ENCODE data around the gene PPP2R3B. TPM values are rescaled to one million over a fixed set of nuclear protein-coding genes. Genes with fewer than 3 reads are reported as not detected.
"Not testable (repeated sequence)": the region's sequence is repeated elsewhere in the genome, so short reads cannot be mapped to it uniquely, and the experiment has no call there.

The PPP2R3B gene
- total RNA-seq, 1 experiment from 2014 or later: 13.7 TPM

GRCh38 chrX:433771-434170, 47.1 kb upstream of the PPP2R3B start:
- Mint-ChIP-seq H3K4me1 (ENCODE audit: insufficient read depth, unreplicated experiment) (peaks cover 7% of the 10 kb centered on the region), H3K9me3 (ENCODE audit: unreplicated experiment) (peaks cover 39% of the 10 kb centered on the region), H3K4me3 (ENCODE audit: unreplicated experiment) (no peak overlapping the region), H3K27me3 (ENCODE audit: insufficient read depth, unreplicated experiment) (no peaks in the 10 kb centered on the region), H3K27ac (ENCODE audit: low read depth, unreplicated experiment) (no peak overlapping the region), H3K36me3 (ENCODE audit: insufficient read depth, unreplicated experiment) (no peaks in the 10 kb centered on the region)
- ChIA-PET POLR2A (no interaction called here), CTCF (no interaction called here)
- intact Hi-C loops (cut with micrococcal nuclease): no loop called here
- BruUV-seq (replicated peaks): no TSS peak
- DNase-seq (ENCODE audit: unreplicated experiment): no peak
- no peak for TF ChIP-seq CTCF (IDR thresholded peaks at IDR 0.05; ENCODE audit: unreplicated experiment)

DNA sequence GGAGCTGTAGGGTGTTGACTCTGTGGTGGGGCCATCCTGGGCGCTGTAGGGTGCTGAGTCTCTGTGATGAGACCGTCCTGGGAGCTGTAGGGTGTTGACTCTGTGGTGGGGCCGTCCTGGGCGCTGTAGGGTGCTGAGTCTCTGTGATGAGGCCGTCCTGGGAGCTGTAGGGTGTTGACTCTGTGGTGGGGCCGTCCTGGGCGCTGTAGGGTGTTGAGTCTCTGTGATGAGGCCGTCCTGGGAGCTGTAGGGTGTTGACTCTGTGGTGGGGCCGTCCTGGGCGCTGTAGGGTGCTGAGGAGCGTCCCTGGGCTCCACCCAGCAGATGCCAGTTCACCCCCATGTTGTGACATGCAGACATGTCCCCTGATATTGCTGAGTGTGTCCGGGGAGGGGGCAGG, 46.0 kb upstream of the PPP2R3B start:
- CTCF ChIA-PET; H3K4me1 Mint-ChIP-seq (ENCODE audit: insufficient read depth, unreplicated experiment); BruUV-seq (replicated peaks); H3K27me3 Mint-ChIP-seq (ENCODE audit: insufficient read depth, unreplicated experiment); DNase-seq (ENCODE audit: unreplicated experiment); intact Hi-C loops (cut with micrococcal nuclease); H3K27ac Mint-ChIP-seq (ENCODE audit: low read depth, unreplicated experiment); POLR2A ChIA-PET; H3K4me3 Mint-ChIP-seq (ENCODE audit: unreplicated experiment); H3K36me3 Mint-ChIP-seq (ENCODE audit: insufficient read depth, unreplicated experiment): not testable (repeated sequence)
- peaks cover 39% of the 10 kb centered on the region for H3K9me3 Mint-ChIP-seq (ENCODE audit: unreplicated experiment)

GRCh38 chrX:431492-432111, 44.9 kb upstream of the PPP2R3B start:
- Mint-ChIP-seq H3K36me3 (ENCODE audit: insufficient read depth, unreplicated experiment) (no peaks in the 10 kb centered on the region), H3K27ac (ENCODE audit: low read depth, unreplicated experiment) (no peak overlapping the region), H3K4me1 (ENCODE audit: insufficient read depth, unreplicated experiment) (peaks cover 4% of the 10 kb centered on the region), H3K27me3 (ENCODE audit: insufficient read depth, unreplicated experiment) (no peaks in the 10 kb centered on the region), H3K9me3 (ENCODE audit: unreplicated experiment) (peaks cover 31% of the 10 kb centered on the region), H3K4me3 (ENCODE audit: unreplicated experiment) (no peak overlapping the region)
- intact Hi-C loops (cut with micrococcal nuclease): no loop called here
- DNase-seq (ENCODE audit: unreplicated experiment): no peak
- no peak for TF ChIP-seq CTCF (IDR thresholded peaks at IDR 0.05; ENCODE audit: unreplicated experiment)
- BruUV-seq (replicated peaks): no TSS peak
- CTCF ChIA-PET: no interaction called here
- POLR2A ChIA-PET: no interaction called here

- no peak for TF ChIP-seq CTCF (IDR thresholded peaks at IDR 0.05; ENCODE audit: unreplicated experiment)
- Mint-ChIP-seq H3K36me3 (ENCODE audit: insufficient read depth, unreplicated experiment) (no peaks in the 10 kb centered on the region), H3K9me3 (ENCODE audit: unreplicated experiment) (peaks cover 25% of the 10 kb centered on the region), H3K27ac (ENCODE audit: low read depth, unreplicated experiment) (no peak overlapping the region), H3K27me3 (ENCODE audit: insufficient read depth, unreplicated experiment) (no peaks in the 10 kb centered on the region), H3K4me1 (ENCODE audit: insufficient read depth, unreplicated experiment) (no peaks in the 10 kb centered on the region), H3K4me3 (ENCODE audit: unreplicated experiment) (no peak overlapping the region)
- ChIA-PET POLR2A (no interaction called here), CTCF (no interaction called here)
- DNase-seq (ENCODE audit: unreplicated experiment): no peak
- no TSS peak for BruUV-seq (replicated peaks)
- intact Hi-C loops (cut with micrococcal nuclease): no loop called here
Measured at GRCh38 chrX:431056-431455, 44.3 kb upstream of the PPP2R3B start.

DNA sequence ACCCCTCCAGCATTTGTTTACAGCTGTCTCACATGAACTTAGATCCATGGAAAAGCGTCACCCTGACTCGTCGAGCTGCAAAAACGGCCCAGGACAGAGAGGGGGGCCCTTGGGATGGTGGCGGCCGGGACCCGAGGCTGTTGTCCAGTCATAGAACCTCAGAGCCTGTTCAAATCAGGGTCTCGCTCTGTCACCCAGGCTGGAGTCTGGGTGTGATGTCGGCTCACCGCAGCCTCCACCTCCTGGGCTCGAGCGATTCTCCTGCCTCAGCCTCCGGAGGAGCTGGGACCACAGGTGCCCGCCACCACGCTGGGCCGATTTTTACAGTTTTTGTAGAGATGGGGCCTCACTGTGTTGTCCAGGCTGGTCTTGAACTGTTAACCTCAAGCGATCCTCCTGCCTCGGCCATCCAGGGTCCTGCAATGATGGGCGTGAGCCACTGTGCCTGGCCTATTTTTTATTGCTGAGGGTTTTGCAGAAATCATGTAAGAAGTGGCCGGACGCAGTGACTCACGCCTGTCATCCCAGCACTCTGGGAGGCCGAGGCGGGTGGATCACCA, 42.6 kb upstream of the PPP2R3B start:
- no peak for DNase-seq (ENCODE audit: unreplicated experiment)
- ChIA-PET CTCF (no interaction called here), POLR2A (no interaction called here)
- H3K9me3 Mint-ChIP-seq (ENCODE audit: unreplicated experiment): peaks cover 23% of the 10 kb centered on the region
- no peak overlapping the region for H3K4me3 Mint-ChIP-seq (ENCODE audit: unreplicated experiment)
- H3K36me3 Mint-ChIP-seq (ENCODE audit: insufficient read depth, unreplicated experiment): no peaks in the 10 kb centered on the region
- H3K27ac Mint-ChIP-seq (ENCODE audit: low read depth, unreplicated experiment): no peak overlapping the region
- TF ChIP-seq CTCF (IDR thresholded peaks at IDR 0.05; ENCODE audit: unreplicated experiment): no peak
- no peaks in the 10 kb centered on the region for H3K4me1 Mint-ChIP-seq (ENCODE audit: insufficient read depth, unreplicated experiment)
- H3K27me3 Mint-ChIP-seq (ENCODE audit: insufficient read depth, unreplicated experiment): no peaks in the 10 kb centered on the region
- BruUV-seq (replicated peaks): no TSS peak
- intact Hi-C loops (cut with micrococcal nuclease): no loop called here
